AG10803 (cell line): Measurements from ENCODE around the gene ADGRL3.

Experiments used
- DNase-seq: peaks from one replicate; pipeline ENCODE4 v3.0.0; 2010; ENCODE audit warnings: low read depth
- H3K4me3 ChIP-seq: 2 replicates; pipeline ENCODE4 v1.5.1; 2011; ENCODE audit warnings: mild to moderate bottlenecking, low read length, control low read depth
- CTCF ChIP-seq: conservative IDR thresholded peaks from 2 replicates; pipeline ENCODE4 v1.5.1; 2011; ENCODE audit warnings: mild to moderate bottlenecking, low read length, control low read depth, inconsistent platforms

The ADGRL3 gene

GRCh38 chr4:61243962-61244361 is 43.8 kb downstream of the ADGRL3 start:
- TF ChIP-seq CTCF: no peak
- H3K4me3 ChIP-seq: no peak overlapping the region
- no peak for DNase-seq

GRCh38 chr4:61245069-61245714 is 45.1 kb downstream of the ADGRL3 start:
- no peak for DNase-seq
- no peak overlapping the region for H3K4me3 ChIP-seq
- TF ChIP-seq CTCF: no peak

- TF ChIP-seq CTCF: no peak
- DNase-seq: no peak
These were observed 45.9 kb downstream of the ADGRL3 start for GRCh38 chr4:61246034-61246433.

GRCh38 chr4:61248705-61249104 is 48.6 kb downstream of the ADGRL3 start:
- TF ChIP-seq CTCF: no peak
- no peak overlapping the region for H3K4me3 ChIP-seq
- DNase-seq: no peak

More at GRCh38 chr4:61246034-61246433, 45.9 kb downstream of the ADGRL3 start:
- H3K4me3 ChIP-seq: no peak overlapping the region

GRCh38 chr4:61251129-61251528 is 51.0 kb downstream of the ADGRL3 start:
- no peak overlapping the region for H3K4me3 ChIP-seq
- DNase-seq: no peak
- no peak for TF ChIP-seq CTCF

- no peak for TF ChIP-seq CTCF
- H3K4me3 ChIP-seq: no peak overlapping the region
- no peak for DNase-seq
These were observed 54.3 kb downstream of the ADGRL3 start for GRCh38 chr4:61254406-61254805.

- DNase-seq: no peak
- H3K4me3 ChIP-seq: no peak overlapping the region
- TF ChIP-seq CTCF: no peak
These were observed 73.1 kb downstream of the ADGRL3 start for GRCh38 chr4:61273233-61273632.
